LNCaP clone FGC (cell line): ENCODE data around the gene TCEAL1.
A peak's percentile ranks its signal among the peaks of the same experiment; 100 is the strongest.

Source experiments
- DNase-seq: peaks from one replicate; pipeline ENCODE4 v3.0.0-alpha.2; 2011; ENCODE audit warnings: low read depth
- H3K4me3 ChIP-seq: 2 replicates; pipeline ENCODE4 v1.5.1; 2011; ENCODE audit warnings: mild to moderate bottlenecking, low read depth, low read length, control low read depth
- TF ChIP-seq, protein P1 (sequence below): IDR thresholded peaks from 2 replicates; pipeline ENCODE4 v1.5.1; 2012; ENCODE audit warnings: mild to moderate bottlenecking; ENCODE audit not compliant: control insufficient read depth, insufficient read depth; ENCODE audit errors: extremely low read depth

The TCEAL1 gene

DNA sequence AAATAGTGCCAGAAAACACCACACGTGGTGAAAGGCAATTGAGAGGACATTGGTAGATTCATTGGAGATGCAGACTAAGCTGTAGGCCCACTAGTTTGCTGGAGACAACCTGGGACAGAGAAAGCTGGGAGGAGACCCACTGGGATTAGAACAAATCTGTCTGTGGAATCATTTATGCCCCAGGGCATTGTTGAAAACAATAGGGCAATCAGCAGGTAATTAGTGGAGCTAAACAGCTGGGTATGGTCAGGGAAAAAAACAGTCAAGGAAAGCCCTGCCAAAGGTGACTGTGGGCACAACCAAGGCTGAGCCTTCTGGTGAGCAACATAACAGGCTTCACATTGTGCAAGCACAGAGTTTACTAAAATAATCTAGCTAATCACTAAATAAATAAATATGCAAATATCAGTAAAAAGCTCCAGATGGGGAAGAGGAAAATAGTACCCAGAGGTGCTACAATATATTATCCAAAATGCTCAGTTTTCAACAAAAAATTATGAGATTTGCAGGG is 12.0 kb upstream of the TCEAL1 start:
- TF ChIP-seq, protein P1, sequence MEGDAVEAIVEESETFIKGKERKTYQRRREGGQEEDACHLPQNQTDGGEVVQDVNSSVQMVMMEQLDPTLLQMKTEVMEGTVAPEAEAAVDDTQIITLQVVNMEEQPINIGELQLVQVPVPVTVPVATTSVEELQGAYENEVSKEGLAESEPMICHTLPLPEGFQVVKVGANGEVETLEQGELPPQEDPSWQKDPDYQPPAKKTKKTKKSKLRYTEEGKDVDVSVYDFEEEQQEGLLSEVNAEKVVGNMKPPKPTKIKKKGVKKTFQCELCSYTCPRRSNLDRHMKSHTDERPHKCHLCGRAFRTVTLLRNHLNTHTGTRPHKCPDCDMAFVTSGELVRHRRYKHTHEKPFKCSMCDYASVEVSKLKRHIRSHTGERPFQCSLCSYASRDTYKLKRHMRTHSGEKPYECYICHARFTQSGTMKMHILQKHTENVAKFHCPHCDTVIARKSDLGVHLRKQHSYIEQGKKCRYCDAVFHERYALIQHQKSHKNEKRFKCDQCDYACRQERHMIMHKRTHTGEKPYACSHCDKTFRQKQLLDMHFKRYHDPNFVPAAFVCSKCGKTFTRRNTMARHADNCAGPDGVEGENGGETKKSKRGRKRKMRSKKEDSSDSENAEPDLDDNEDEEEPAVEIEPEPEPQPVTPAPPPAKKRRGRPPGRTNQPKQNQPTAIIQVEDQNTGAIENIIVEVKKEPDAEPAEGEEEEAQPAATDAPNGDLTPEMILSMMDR: no peak
- DNase-seq: no peak
- no peak overlapping the region for H3K4me3 ChIP-seq

DNA sequence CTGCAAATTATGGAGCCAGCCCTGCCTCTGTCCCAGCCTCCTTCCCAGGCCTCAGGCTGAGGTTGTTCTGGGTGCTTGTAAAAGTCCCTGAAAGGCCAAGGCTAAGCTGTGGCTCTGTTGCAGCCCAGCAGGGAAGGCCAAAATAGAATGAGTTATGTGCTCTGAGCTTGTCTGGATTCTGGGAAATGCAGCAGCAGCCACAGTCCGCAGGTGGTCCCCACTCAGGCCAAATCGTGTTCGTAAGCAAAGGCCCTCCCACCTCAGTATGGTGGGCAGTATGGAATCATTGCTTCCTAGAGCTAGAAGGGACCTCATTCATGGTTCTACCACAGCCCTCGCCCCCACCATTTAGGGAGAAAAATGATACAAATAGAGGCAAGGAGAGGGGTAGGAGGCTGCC is 4.7 kb upstream of the TCEAL1 start:
- no peak for DNase-seq
- H3K4me3 ChIP-seq: no peak overlapping the region
- TF ChIP-seq, protein P1: no peak

DNA sequence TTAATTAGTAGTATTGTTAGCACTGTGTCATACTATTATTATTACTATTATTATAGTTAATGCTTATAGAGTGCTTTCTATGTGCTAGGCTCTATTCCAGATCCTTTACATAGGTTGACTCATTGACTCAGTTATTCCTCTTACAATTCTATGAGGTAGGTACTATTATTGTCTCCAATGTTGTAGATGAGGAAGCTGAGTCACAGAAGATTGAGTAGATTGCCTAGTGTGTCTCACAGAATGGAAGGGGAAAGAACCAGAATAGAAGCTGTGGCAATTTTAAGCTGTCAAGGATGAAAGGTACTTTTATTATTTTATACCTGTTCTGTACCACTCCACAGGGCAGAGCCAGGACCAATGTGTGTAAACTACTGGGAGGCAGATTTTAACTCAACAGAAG is 1.9 kb upstream of the TCEAL1 start:
- no peak for DNase-seq
- H3K4me3 ChIP-seq: no peak overlapping the region
- TF ChIP-seq, protein P1: no peak

DNA sequence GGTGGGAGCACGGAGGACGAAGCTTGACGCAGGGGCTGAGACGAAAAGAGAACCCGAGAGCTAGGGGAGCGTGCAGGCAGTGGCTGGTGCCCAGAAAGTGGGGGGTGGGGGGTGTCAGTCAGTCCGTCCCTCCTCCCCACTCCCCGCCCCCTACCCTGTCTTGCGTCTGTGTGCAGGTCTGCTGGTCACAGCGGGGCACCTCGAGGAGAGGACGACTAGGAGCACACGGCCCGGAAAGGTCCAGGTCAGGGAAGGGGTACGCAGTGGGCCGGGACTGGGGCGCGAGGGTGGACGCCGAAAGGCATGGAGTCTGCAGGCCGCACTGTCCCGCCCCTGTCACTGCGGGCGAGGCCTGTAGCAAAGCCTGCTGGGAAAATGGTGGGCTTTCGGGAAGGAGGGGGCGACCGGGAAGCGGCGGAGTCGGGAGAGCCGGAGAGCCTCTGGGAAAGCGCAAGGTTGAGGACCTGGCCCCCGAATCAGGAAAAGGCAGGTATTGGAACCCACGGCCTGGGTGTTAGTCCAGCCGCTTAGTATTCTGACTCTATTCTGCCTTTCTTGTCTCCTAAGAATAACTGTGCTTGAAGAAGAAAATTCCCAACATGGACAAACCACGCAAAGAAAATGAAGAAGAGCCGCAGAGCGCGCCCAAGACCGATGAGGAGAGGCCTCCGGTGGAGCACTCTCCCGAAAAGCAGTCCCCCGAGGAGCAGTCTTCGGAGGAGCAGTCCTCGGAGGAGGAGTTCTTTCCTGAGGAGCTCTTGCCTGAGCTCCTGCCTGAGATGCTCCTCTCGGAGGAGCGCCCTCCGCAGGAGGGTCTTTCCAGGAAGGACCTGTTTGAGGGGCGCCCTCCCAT is 769 bp downstream of the TCEAL1 start:
- H3K4me3 ChIP-seq: peak overlapping the region; percentile 73
- no peak for DNase-seq
- TF ChIP-seq, protein P1: peak; percentile 63

DNA sequence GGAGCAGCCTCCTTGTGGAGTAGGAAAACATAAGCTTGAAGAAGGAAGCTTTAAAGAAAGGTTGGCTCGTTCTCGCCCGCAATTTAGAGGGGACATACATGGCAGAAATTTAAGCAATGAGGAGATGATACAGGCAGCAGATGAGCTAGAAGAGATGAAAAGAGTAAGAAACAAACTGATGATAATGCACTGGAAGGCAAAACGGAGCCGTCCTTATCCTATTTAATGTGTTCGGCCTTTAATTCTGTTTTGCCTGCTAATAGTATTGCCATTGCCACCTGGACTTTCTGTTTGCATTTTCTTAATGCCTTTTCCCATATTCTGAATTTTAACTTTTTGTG is 1.4 kb downstream of the TCEAL1 start:
- no peak for DNase-seq
- TF ChIP-seq, protein P1: no peak
- peak overlapping the region; percentile 73 for H3K4me3 ChIP-seq

DNA sequence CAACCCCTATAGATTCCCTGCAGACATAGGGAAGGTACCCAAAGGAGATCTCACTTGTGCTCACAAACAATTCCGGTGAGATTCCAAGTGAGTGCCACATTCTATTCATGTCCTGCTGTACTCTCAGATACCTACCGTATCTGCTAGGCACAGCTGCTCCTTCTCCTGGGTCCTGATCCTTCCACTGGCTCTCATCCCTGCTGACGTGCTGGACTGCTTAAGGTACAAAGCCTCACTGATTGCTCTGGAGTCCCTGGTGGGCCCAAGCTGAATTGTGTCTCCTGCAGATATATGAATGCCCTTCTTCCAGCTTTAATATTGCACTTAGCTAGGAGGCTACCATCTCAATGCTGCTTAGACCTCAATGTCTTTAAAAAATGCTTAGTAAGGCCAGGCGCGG is 2.4 kb downstream of the TCEAL1 start:
- no peak for DNase-seq
- TF ChIP-seq, protein P1: no peak
- no peak overlapping the region for H3K4me3 ChIP-seq

DNA sequence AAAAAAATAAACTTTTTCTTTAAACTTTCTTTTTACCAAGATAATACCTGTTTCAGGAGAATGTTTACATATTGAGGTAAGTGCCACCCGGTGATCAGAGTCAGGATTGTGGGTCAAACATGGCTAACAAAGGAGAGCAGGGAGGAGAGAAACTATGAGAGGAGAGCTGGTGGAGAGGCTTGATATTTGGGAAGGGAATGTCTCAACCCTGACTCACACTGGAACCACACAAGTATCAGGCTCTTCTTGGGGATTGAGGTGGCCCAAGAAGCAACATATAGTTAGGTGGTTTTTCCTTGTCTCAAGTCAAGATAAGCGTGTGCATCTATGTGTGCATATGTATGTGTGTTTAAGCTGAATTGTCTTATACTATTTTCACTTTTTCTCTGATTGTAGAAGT is 6.7 kb downstream of the TCEAL1 start:
- no peak for DNase-seq
- H3K4me3 ChIP-seq: no peak overlapping the region
- TF ChIP-seq, protein P1: no peak
